Frontal cortex (tissue), 4 donors: Measurements from ENCODE around the gene RNF152. TPM values are rescaled to one million over a fixed set of nuclear protein-coding genes. Genes with fewer than 3 reads are reported as not detected.

Source experiments
- DNase-seq, 2 donors: peaks; one replicate each; pipeline ENCODE4 v3.0.0; 2012; ENCODE audit warnings: low spot score in 2 of 2
- FAIRE-seq: peaks from 2 replicates; lab custom pipeline; 2012; peaks lifted over from hg19 to GRCh38; lab: Jason Lieb, UNC
- total RNA-seq: library from RNA; depleted of rRNA; stranded (reverse); fragments of >200 nt; gene quantifications from one replicate; pipeline ENCODE4 v1.2.3, GENCODE V29; 2014
- donor health status: control.
- donor health status: control.
- donor health status: control.

RNF152 gene
- total RNA-seq, 1 donor from 2014 or later, result 106 TPM

DNA sequence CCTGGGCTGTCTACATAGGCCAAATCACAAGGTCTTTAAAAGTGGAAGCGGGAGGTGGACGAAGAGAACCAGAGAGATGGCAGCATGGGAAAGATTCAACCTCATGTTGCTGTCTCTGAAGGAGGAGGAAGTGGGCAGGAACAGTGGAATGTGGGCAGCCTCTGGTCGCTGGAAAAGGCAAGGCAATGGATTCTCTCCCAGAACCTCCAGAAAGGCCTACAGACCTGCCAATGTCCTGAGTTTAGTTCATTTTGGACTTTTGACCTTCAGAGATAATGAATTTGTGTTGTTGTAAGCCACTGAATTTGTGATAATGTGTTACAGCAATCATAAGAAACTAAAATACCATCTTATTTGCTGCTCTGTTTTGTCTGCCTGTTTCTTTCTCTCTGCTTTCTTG lies 122.5 kb downstream of the RNF152 start:
- FAIRE-seq, result no peak
- no peak for DNase-seq

DNA sequence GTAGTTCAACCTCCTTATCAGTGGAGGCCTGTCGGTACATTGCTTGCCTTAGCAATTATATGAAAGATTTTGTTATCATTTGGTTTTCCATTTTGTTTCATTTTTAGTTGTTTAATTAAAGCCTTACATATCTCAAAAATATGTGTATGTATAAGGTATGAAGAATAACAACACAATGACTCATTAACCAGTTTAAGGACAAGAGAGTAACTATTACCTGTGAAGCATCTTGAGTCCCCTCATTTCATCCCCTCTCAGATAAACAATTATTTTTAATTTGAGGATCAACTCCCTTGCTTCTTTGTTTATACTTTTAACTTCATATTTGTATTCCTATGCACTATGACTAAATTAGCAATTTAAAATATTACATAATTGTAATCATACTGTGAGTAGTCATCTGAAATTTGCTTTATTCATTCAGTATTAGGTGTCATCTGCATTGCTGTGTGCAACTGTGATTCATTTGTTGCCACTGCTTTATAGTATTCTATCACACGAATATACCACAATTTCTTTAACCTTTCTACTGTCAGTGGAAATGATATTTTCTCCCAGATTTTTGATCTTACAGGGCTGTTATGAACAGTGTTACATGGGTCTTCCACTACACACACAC lies 126.4 kb downstream of the RNF152 start:
- FAIRE-seq, result no peak

DNA sequence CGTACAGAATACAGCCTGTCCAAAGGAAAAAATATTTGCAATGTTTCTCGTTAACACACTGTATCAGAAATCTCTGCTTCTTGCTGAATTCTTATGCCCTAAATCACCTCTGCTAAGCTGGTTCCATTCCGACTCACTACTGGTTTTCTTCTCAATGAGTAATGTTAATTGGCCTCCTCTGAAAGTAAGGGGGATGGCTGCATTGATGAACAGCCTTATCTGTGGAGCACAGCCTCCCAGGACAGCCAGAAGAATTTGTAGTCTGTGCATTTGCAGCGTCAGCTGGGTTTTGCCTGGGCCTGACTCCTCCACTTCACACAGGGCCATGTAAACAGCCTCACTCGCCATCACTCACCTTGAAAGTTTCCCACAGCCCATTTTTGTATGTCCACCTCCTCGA lies 127.7 kb downstream of the RNF152 start:
- DNase-seq, result no peak
- FAIRE-seq, result no peak

More for the DNA sequence above, 126.4 kb downstream of the RNF152 start:
- no peak for DNase-seq

DNA sequence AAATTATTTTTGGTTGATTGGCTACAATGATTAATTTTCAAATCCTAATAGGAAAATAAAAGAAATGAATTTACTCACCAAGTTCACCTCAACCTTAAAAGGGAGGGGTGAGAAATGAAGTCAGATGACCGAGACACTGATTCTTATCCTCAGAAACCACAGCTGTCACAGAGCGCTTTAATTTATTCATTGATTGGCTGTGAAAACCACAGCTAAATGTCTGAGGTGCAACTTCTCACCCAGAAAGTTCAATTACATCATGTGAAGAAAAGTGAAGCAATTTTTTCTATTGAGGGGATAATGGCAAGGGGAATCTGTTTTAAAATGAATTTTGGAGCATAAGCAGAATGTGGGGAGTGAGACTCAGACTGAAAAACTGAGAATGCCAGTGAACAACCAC lies 128.4 kb downstream of the RNF152 start:
- FAIRE-seq (no peak), DNase-seq (no peak)

DNA sequence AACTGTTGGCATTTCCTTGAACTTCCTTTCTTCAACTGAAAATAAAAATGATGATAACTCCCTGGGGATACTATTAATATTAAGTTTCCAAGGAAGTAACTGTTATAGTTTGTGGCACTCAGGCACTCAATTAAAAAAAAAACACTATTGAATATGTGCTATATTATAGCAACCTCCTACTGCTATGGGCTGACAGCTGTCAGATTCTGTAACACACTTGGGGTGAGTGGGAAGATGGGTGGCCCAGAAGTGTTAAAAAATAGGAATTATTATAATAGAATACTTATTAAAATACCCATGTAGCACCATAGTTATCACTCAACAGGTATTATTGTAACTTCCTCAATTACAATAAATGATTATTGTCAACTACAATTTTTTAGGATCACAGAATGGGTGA lies 130.9 kb downstream of the RNF152 start:
- FAIRE-seq, result no peak
- DNase-seq, result no peak
